Measurements from ENCODE around the gene FSTL4. TPM values are rescaled to one million over a fixed set of nuclear protein-coding genes. Genes with fewer than 3 reads are reported as not detected.

The FSTL4 gene
- total and polyA plus RNA-seq, 2 of the 13 experiments (the other 11 are each of a cell fraction or from before 2014, with no cell fraction given), result 2.1 to 3.0 TPM

DNA sequence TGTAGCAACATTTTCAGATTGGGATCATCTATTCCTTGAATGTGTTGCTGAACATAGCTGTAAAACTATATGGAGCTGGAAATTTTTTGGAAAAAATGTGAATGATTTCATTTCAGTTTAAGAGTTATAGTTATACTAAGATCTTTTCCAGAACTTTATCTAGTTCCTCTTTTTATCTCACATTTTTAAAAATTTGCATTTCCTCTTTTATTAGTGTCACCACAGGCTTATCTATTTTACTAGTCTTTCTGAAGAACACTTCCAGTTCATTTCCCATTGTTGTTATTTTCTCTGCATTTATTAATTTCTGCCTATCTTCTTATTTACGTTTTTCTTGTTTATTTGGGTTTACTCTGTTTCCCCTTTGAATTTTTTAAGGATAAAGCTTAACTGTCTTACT, 46.0 kb upstream of the FSTL4 start:
- ChIA-PET POLR2A (no interaction called here), CTCF (ENCODE audit: low intra/inter-chr PET ratio, low total read pairs) (no interaction called here)
- ATAC-seq (no peak), FAIRE-seq (no peak), DNase-seq (ENCODE audit: low spot score) (no peak)
- no peaks in the 10 kb centered on the region for H3K4me1 ChIP-seq (ENCODE audit: insufficient read depth, low read length)
- H4K20me1 ChIP-seq (ENCODE audit: insufficient read depth, low read length), result no peaks in the 10 kb centered on the region; the same call in 1 of the 2 replicates
- no peaks in the 10 kb centered on the region for H3K9me3 ChIP-seq (ENCODE audit: low read length)
- peaks cover 0 to under 1% of the 10 kb centered on the region in 2 experiments; a peak in 1 of 5 replicates for H3K27me3 ChIP-seq (ENCODE audit: control insufficient read depth in 1 of 2, insufficient read depth in 2 of 2, low read length in 2 of 2)
- intact Hi-C loops (cut with micrococcal nuclease; ENCODE audit: unreplicated experiment), result no loop called here
- no peak overlapping the region for H3K4me3 ChIP-seq (replicated peaks in 1 of 3; ENCODE audit: insufficient read depth in 1 of 3, low read depth in 2 of 3, low read length in 3 of 3)
- H2AFZ ChIP-seq (ENCODE audit: low read length), result no peak overlapping the region
- in situ Hi-C loops (cut with HindIII; ENCODE audit: extremely low pct_ligation_motif_present, low pct_unique_long_range_greater_than_20kb), result no loop called here
- TF ChIP-seq KDM5B (CRISPR knock-in tag; IDR thresholded peaks at IDR 0.05; ENCODE audit: borderline replicate concordance) (no peak), ZNF615 (CRISPR knock-in tag; IDR thresholded peaks at IDR 0.05; ENCODE audit: borderline replicate concordance) (no peak), CBFB (CRISPR knock-in tag; IDR thresholded peaks at IDR 0.05) (no peak), ZNF614 (CRISPR knock-in tag; IDR thresholded peaks at IDR 0.05; ENCODE audit: borderline replicate concordance) (no peak), FOSL2 (CRISPR knock-in tag; IDR thresholded peaks at IDR 0.05) (no peak), SAFB2 (CRISPR knock-in tag; IDR thresholded peaks at IDR 0.05; ENCODE audit: borderline replicate concordance, low read depth) (no peak), HOXA5 (CRISPR knock-in tag; IDR thresholded peaks at IDR 0.05) (no peak), ZNF260 (CRISPR knock-in tag; IDR thresholded peaks at IDR 0.05; ENCODE audit: borderline replicate concordance, low read depth) (no peak), ZNF784 (CRISPR knock-in tag; IDR thresholded peaks at IDR 0.05; ENCODE audit: borderline replicate concordance) (no peak), ZNF549 (CRISPR knock-in tag; IDR thresholded peaks at IDR 0.05) (no peak), PTBP1 (IDR thresholded peaks at IDR 0.05; ENCODE audit: low read depth, low read length, poor library complexity, severe bottlenecking) (no peak), ZNF317 (CRISPR knock-in tag; IDR thresholded peaks at IDR 0.05) (no peak), ZNF850 (CRISPR knock-in tag; conservative IDR thresholded peaks at IDR 0.05) (no peak), HHEX (CRISPR knock-in tag; IDR thresholded peaks at IDR 0.05) (no peak), ZNF326 (CRISPR knock-in tag; IDR thresholded peaks at IDR 0.05; ENCODE audit: borderline replicate concordance) (no peak)
- no peaks in the 10 kb centered on the region for H3K79me2 ChIP-seq (ENCODE audit: insufficient read depth, low read length)
- 0% methylated on average over 1 of the region's 1 CpG for WGBS (ENCODE audit: low lambda C conversion rate)
- no peak overlapping the region for H3K4me2 ChIP-seq (ENCODE audit: low read depth, low read length)
- no TSS peak for BruUV-seq (replicated peaks)
- no peak overlapping the region for H3K27ac ChIP-seq (ENCODE audit: extremely low read length, insufficient read depth, low read length)
- H3K9ac ChIP-seq (ENCODE audit: insufficient read depth, low read depth, low read length), result no peak overlapping the region
- H3K36me3 ChIP-seq (replicated peaks in 1 of 2; ENCODE audit: control insufficient read depth in 1 of 2, insufficient read depth in 2 of 2, low read length in 2 of 2), result no peaks in the 10 kb centered on the region

All from HepG2 (cell line).